DOHH2 (cell line): ENCODE measurements around the gene SYTL5.

Experiments used
- H3F3A ChIP-seq: fragments of 200-600 bp; sonication (generic), shearing (Covaris generic); 2 replicates; pipeline ENCODE4 v1.6.0; 2016; ENCODE audit warnings: antibody characterized with exemption, mild to moderate bottlenecking; ENCODE audit not compliant: control insufficient read depth, insufficient read depth
- H3K27ac ChIP-seq: fragments of 200-600 bp; sonication (generic); 2 replicates; pipeline ENCODE4 v1.5.1; 2014; ENCODE audit warnings: low read depth, mild to moderate bottlenecking, low read length, moderate library complexity
- H3K27me3 ChIP-seq: fragments of 200-600 bp; sonication (generic); 2 replicates; pipeline ENCODE4 v1.6.1; 2014; ENCODE audit warnings: mild to moderate bottlenecking, low read length, mixed read lengths; ENCODE audit not compliant: control insufficient read depth
- H3K36me3 ChIP-seq: fragments of 200-600 bp; sonication (generic); 2 replicates; pipeline ENCODE4 v1.6.1; 2014; ENCODE audit warnings: mild to moderate bottlenecking, low read length, moderate library complexity, mixed read lengths; ENCODE audit not compliant: control insufficient read depth
- H3K4me1 ChIP-seq: fragments of 200-600 bp; sonication (generic); 2 replicates; pipeline ENCODE4 v1.6.1; 2014; ENCODE audit warnings: mild to moderate bottlenecking, low read length, mixed read lengths; ENCODE audit not compliant: control insufficient read depth
- H3K4me2 ChIP-seq: fragments of 200-600 bp; sonication (generic); 2 replicates; pipeline ENCODE4 v1.6.0; 2014; ENCODE audit warnings: mild to moderate bottlenecking, low read length, moderate library complexity
- H3K4me3 ChIP-seq: fragments of 200-600 bp; sonication (generic); 2 replicates; pipeline ENCODE4 v1.5.1; 2014; ENCODE audit warnings: mild to moderate bottlenecking, low read length, mixed read lengths
- H3K79me2 ChIP-seq: fragments of 200-600 bp; sonication (generic); 2 replicates; pipeline ENCODE4 v1.6.1; 2014; ENCODE audit warnings: mild to moderate bottlenecking, low read length, mixed read lengths; ENCODE audit not compliant: control insufficient read depth
- H3K9me2 ChIP-seq: fragments of 200-600 bp; sonication (generic); replicated peaks from 2 replicates; pipeline ENCODE4 v1.6.1; 2014; ENCODE audit warnings: mild to moderate bottlenecking, low read length, mixed read lengths; ENCODE audit not compliant: control insufficient read depth
- H3K9me3 ChIP-seq: fragments of 200-600 bp; sonication (generic); 2 replicates; pipeline ENCODE4 v1.6.1; 2014; ENCODE audit warnings: antibody characterized with exemption, low read length, mixed read lengths; ENCODE audit not compliant: control insufficient read depth, insufficient read depth
- H4K20me1 ChIP-seq: fragments of 200-600 bp; sonication (generic); 2 replicates; pipeline ENCODE4 v1.6.0; 2014; ENCODE audit warnings: low read depth, mild to moderate bottlenecking, antibody characterized with exemption, low read length, moderate library complexity; ENCODE audit not compliant: control insufficient read depth, insufficient read depth
- EZH2phosphoT487 ChIP-seq: fragments of 200-600 bp; sonication (generic); IDR thresholded peaks from 2 replicates; pipeline ENCODE4 v1.6.1; 2017; ENCODE audit warnings: borderline replicate concordance, mild to moderate bottlenecking, antibody characterized with exemption, low read length, moderate library complexity, mixed read lengths
- TF ChIP-seq, protein P1 (sequence below): fragments of 200-600 bp; sonication (generic); IDR thresholded peaks from one replicate; pipeline ENCODE4 v1.5.1; 2014; ENCODE audit warnings: antibody characterized with exemption, mild to moderate bottlenecking, low read depth, low read length; ENCODE audit not compliant: poor library complexity, severe bottlenecking

Gene SYTL5

GRCh38 chrX:38085813-38086212, 79.5 kb downstream of the SYTL5 start:
- H3K4me2 ChIP-seq, result no peak overlapping the region
- TF ChIP-seq EZH2phosphoT487, result no peak
- TF ChIP-seq, protein P1, sequence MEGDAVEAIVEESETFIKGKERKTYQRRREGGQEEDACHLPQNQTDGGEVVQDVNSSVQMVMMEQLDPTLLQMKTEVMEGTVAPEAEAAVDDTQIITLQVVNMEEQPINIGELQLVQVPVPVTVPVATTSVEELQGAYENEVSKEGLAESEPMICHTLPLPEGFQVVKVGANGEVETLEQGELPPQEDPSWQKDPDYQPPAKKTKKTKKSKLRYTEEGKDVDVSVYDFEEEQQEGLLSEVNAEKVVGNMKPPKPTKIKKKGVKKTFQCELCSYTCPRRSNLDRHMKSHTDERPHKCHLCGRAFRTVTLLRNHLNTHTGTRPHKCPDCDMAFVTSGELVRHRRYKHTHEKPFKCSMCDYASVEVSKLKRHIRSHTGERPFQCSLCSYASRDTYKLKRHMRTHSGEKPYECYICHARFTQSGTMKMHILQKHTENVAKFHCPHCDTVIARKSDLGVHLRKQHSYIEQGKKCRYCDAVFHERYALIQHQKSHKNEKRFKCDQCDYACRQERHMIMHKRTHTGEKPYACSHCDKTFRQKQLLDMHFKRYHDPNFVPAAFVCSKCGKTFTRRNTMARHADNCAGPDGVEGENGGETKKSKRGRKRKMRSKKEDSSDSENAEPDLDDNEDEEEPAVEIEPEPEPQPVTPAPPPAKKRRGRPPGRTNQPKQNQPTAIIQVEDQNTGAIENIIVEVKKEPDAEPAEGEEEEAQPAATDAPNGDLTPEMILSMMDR, result no peak
- no peaks in the 10 kb centered on the region for H4K20me1 ChIP-seq
- no peaks in the 10 kb centered on the region for H3K9me2 ChIP-seq
- H3K4me1 ChIP-seq, result no peaks in the 10 kb centered on the region
- H3K79me2 ChIP-seq, result no peaks in the 10 kb centered on the region
- no peaks in the 10 kb centered on the region for H3K27me3 ChIP-seq
- no peaks in the 10 kb centered on the region for H3K36me3 ChIP-seq
- H3F3A ChIP-seq, result no peaks in the 10 kb centered on the region
- H3K4me3 ChIP-seq, result no peak overlapping the region
- H3K9me3 ChIP-seq, result no peaks in the 10 kb centered on the region
- no peak overlapping the region for H3K27ac ChIP-seq

DNA sequence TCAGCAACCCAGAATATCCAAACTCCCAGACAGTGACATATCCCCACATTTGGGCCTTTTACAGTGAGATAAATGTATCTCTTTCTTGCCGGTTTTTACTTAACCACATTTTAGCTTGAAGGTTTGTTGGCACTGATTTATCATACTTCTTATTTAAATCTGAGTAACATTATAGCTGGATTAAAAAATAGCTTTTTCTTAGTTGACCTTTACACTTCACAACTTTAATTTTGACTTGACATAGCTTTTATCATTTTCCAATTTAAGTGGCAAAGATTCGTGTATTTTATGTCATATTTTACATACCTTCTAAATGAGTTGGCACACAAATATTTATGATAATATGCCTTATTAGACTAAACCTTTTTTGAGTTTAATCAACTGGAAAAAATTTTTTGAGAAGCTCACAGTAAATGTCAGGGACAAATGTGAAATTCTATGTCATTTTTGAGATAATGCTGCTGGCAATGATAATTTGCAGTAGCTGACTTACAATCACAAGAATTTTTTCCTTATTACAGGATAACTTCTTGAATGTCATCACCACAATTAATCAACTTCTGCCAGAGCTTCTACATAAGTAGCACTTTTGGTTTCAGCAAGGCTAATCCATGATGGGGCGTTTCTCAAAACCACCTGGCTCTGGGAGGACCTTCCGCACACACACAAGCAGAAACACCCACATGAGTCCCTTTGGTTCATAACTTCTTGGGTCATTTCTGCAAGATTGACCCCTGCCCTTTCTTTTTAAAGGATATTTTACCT, 80.3 kb downstream of the SYTL5 start:
- no peaks in the 10 kb centered on the region for H3K9me2 ChIP-seq
- no peaks in the 10 kb centered on the region for H4K20me1 ChIP-seq
- no peak overlapping the region for H3K27ac ChIP-seq
- H3F3A ChIP-seq, result no peaks in the 10 kb centered on the region
- no peak overlapping the region for H3K4me2 ChIP-seq
- TF ChIP-seq, protein P1, result no peak
- no peak for TF ChIP-seq EZH2phosphoT487
- H3K4me3 ChIP-seq, result no peak overlapping the region
- no peaks in the 10 kb centered on the region for H3K9me3 ChIP-seq
- H3K36me3 ChIP-seq, result no peaks in the 10 kb centered on the region
- no peaks in the 10 kb centered on the region for H3K79me2 ChIP-seq
- H3K27me3 ChIP-seq, result no peaks in the 10 kb centered on the region
- no peaks in the 10 kb centered on the region for H3K4me1 ChIP-seq

DNA sequence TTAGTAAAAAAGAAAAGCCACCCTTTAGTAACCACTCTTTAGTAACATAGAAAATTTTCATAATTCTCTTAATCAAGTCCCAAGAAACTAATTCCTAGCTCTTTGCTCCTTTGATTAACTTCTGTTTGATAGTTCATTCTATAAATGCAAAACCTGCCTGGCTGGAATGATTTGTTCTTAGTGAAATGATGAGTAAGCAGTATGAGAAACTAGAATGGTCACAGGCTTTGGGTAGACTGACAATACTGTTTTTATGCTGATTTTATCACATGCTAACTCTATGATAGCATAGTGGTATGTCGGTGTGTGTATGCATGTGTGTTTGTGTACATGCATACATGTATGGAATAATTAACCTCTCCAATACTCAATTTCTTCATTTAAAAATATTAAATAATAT, 81.2 kb downstream of the SYTL5 start:
- Histone ChIP-seq H3K27ac (no peak overlapping the region), H3K4me3 (no peak overlapping the region), H3K9me3 (no peaks in the 10 kb centered on the region), H3K36me3 (no peaks in the 10 kb centered on the region), H4K20me1 (no peaks in the 10 kb centered on the region), H3K4me2 (no peak overlapping the region), H3K9me2 (no peaks in the 10 kb centered on the region), H3K79me2 (no peaks in the 10 kb centered on the region), H3F3A (no peaks in the 10 kb centered on the region), H3K4me1 (no peaks in the 10 kb centered on the region), H3K27me3 (no peaks in the 10 kb centered on the region)
- TF ChIP-seq EZH2phosphoT487, result no peak
- TF ChIP-seq, protein P1, result no peak
